Measurements from ENCODE around the gene CIDEB.

Gene CIDEB

GRCh38 chr14:24267516-24267915, 40.3 kb downstream of the CIDEB start:
- H3K36me3 ChIP-seq (ENCODE audit: insufficient read depth, low read length) = peaks cover 14% of the 10 kb centered on the region; the same call in 1 of the 2 replicates
- H3K79me2 ChIP-seq (ENCODE audit: insufficient read depth, low read length) = peaks cover 6% of the 10 kb centered on the region; the same call in 1 of the 2 replicates
- no peaks in the 10 kb centered on the region for H3K9me3 ChIP-seq (ENCODE audit: insufficient read depth, low read length, severe bottlenecking)
- no peak overlapping the region for H3K27ac ChIP-seq (ENCODE audit: low read length)
- no peak overlapping the region for H3K4me3 ChIP-seq (ENCODE audit: low read depth in 1 of 2, low read length in 2 of 2)
- no peak for DNase-seq
- no peak overlapping the region for H3K9ac ChIP-seq (ENCODE audit: low read depth, low read length)
- H3K27me3 ChIP-seq (ENCODE audit: insufficient read depth, low read length, poor library complexity) = no peaks in the 10 kb centered on the region
- H3K4me2 ChIP-seq (ENCODE audit: insufficient read depth, low read length) = no peak overlapping the region
- no peak overlapping the region for H2AFZ ChIP-seq (ENCODE audit: low read depth, low read length)
- no peaks in the 10 kb centered on the region for H4K20me1 ChIP-seq (ENCODE audit: insufficient read depth, low read length)
- H3K4me1 ChIP-seq (ENCODE audit: insufficient read depth, low read length) = peaks cover 23% of the 10 kb centered on the region
- TF ChIP-seq EZH2 (IDR thresholded peaks at IDR 0.05; ENCODE audit: borderline replicate concordance, low read depth, low read length, severe bottlenecking) = no peak
- TF ChIP-seq CTCF (IDR thresholded peaks at IDR 0.05; ENCODE audit: borderline replicate concordance, extremely low read depth, low read length, poor library complexity, severe bottlenecking) = no peak
- no peak for ATAC-seq (ENCODE audit: insufficient read depth, low read depth)

GRCh38 chr14:24266344-24267244, 41.2 kb downstream of the CIDEB start:
- H3K27ac ChIP-seq (ENCODE audit: low read length) = no peak overlapping the region
- no peaks in the 10 kb centered on the region for H4K20me1 ChIP-seq (ENCODE audit: insufficient read depth, low read length)
- H3K4me2 ChIP-seq (ENCODE audit: insufficient read depth, low read length) = no peak overlapping the region
- H3K4me3 ChIP-seq (ENCODE audit: low read depth in 1 of 2, low read length in 2 of 2) = no peak overlapping the region
- 0 out of 2 replicates have a peak, but pooled peaks cover under 1% of the 10 kb centered on the region for H3K79me2 ChIP-seq (ENCODE audit: insufficient read depth, low read length)
- H3K4me1 ChIP-seq (ENCODE audit: insufficient read depth, low read length) = peaks cover 14% of the 10 kb centered on the region
- H3K9ac ChIP-seq (ENCODE audit: low read depth, low read length) = no peak overlapping the region
- H3K27me3 ChIP-seq (ENCODE audit: insufficient read depth, low read length, poor library complexity) = no peaks in the 10 kb centered on the region
- H3K36me3 ChIP-seq (ENCODE audit: insufficient read depth, low read length) = peaks cover 14% of the 10 kb centered on the region; the same call in 1 of the 2 replicates
- ATAC-seq (ENCODE audit: insufficient read depth, low read depth) (no peak), DNase-seq (no peak)
- no peaks in the 10 kb centered on the region for H3K9me3 ChIP-seq (ENCODE audit: insufficient read depth, low read length, severe bottlenecking)
- H2AFZ ChIP-seq (ENCODE audit: low read depth, low read length) = no peak overlapping the region
- TF ChIP-seq CTCF (IDR thresholded peaks at IDR 0.05; ENCODE audit: borderline replicate concordance, extremely low read depth, low read length, poor library complexity, severe bottlenecking) (no peak), EZH2 (IDR thresholded peaks at IDR 0.05; ENCODE audit: borderline replicate concordance, low read depth, low read length, severe bottlenecking) (no peak)

GRCh38 chr14:24264298-24264697, 43.5 kb downstream of the CIDEB start:
- Histone ChIP-seq H4K20me1 (ENCODE audit: insufficient read depth, low read length) (no peaks in the 10 kb centered on the region), H3K9ac (ENCODE audit: low read depth, low read length) (no peak overlapping the region), H3K27ac (ENCODE audit: low read length) (no peak overlapping the region), H3K27me3 (ENCODE audit: insufficient read depth, low read length, poor library complexity) (no peaks in the 10 kb centered on the region), H3K4me2 (ENCODE audit: insufficient read depth, low read length) (no peak overlapping the region), H3K4me1 (ENCODE audit: insufficient read depth, low read length) (no peaks in the 10 kb centered on the region), H3K79me2 (ENCODE audit: insufficient read depth, low read length) (no peaks in the 10 kb centered on the region), H2AFZ (ENCODE audit: low read depth, low read length) (no peak overlapping the region), H3K36me3 (ENCODE audit: insufficient read depth, low read length) (peaks cover 14% of the 10 kb centered on the region; the same call in 1 of the 2 replicates), H3K4me3 (ENCODE audit: low read depth in 1 of 2, low read length in 2 of 2) (no peak overlapping the region), H3K9me3 (ENCODE audit: insufficient read depth, low read length, severe bottlenecking) (no peaks in the 10 kb centered on the region)
- no peak for TF ChIP-seq EZH2 (IDR thresholded peaks at IDR 0.05; ENCODE audit: borderline replicate concordance, low read depth, low read length, severe bottlenecking)
- no peak for TF ChIP-seq CTCF (IDR thresholded peaks at IDR 0.05; ENCODE audit: borderline replicate concordance, extremely low read depth, low read length, poor library complexity, severe bottlenecking)
- ATAC-seq (ENCODE audit: insufficient read depth, low read depth) (no peak; the same call in 2 of the 3 replicates), DNase-seq (no peak)
